NCI-H2081 (cell line): ENCODE results near the gene SCAMP2.

Source experiments
- DNase-seq, 2 experiments: peaks; one replicate each; lab custom pipeline; 2025; lab: John Stamatoyannopoulos, UW

The SCAMP2 gene

DNA sequence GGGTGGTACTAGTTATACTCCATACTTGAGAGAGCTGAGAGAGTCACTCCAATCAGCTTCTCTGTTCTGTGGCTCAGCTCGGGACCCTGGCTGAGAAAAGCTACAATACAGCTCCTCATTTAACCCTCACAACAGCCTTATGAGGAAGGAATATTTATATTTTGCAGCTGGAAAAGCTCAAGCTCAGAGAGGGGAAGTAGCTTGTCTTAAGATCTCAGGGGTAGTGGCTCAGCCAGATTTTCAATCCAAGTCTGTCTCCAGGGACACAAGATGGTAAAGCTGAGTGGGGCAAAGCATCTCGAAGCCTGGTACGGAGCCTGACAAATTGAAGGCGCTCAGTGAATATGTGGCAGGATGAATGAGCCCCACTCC, 14.8 kb downstream of the SCAMP2 start:
- DNase-seq: no peak

- DNase-seq: no peak
Observed at GRCh38 chr15:74857671-74858368, 15.3 kb downstream of the SCAMP2 start.

DNA sequence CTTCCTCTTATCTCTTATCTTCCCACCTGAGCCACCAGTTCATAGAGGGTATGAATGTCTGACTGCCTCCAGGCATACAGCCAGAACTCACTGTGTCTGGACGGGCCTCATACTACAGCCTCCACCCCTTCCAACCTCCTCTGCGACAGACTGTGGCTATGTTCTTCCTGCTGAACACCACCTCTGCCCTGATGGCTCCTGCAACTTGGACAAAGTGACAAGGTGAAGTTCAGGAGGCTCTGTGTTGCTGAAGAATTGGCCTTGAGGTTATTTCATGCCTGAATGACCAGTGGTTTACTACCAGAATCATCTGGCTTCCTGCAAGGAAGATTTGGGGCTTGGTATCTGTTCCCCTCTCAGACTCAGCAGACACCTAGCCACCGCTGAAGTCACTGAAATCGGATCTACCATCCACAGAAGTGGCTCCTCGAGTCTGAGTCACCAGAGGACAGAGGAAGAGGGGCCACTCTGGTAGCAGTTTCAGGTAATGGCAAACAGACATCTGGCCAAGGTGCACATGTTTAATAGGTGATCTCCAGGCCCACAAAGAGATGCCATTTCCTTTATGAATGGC, 16.0 kb downstream of the SCAMP2 start:
- no peak for DNase-seq

DNA sequence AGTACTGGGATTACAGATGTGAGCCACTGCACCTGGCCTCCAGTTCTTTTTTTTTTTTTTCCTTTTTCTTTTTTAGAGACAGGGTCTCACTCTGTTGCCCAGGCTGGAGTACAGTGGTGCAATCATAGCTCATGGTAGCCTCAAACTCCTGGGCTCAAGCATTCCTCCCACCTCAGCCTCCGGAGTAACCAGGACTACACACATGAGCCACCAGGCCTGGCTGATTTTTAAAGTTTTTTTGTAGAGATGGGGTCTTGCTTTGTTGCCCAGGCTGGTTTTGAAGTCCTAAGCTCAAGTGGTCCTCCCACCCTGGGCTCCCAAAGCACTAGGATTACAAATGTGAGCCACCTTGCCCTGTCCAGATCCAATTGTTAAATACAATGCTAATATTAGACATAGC, 16.6 kb downstream of the SCAMP2 start:
- DNase-seq: no peak

DNA sequence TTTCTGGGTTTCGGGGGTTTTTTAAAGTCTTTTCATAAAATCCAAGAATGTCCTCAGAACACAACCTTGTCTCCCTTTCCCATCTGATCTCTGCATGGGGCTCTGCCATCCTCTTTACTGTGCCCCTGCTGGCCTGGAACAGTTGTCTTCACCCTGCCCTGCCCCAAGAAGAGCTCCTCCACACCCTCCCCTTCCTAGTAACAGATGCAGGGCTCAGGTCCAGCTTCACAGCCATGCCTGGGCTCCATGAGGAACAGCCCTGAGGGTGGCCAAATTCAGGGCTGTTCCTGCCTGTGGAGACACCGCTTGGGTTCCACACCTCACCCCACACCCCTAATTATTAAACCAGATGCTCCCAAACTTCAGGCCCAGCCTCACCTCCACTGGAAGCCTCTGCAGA, 17.3 kb downstream of the SCAMP2 start:
- no peak for DNase-seq

GRCh38 chr15:74854453-74855022, 18.6 kb downstream of the SCAMP2 start:
- no peak for DNase-seq

DNA sequence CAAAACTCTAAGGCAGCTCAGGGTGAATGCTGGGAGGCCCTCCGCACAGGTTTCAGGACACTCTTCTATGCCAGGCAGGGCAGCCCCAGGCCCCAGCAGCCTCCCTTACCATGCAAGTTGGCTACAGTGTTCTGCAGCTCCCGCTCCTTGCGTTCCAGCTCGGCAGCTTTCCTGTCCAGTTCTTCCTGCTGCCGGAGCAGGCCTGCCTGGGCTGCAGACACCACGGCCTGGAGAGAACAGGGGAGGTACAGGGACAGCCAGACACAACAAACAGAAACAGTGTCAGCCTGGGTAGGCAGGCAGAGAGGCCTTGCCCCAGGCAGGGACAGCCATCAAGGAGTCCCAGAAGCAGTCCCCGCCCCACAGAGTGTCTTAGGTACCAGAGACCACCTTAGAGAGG, 21.2 kb downstream of the SCAMP2 start:
- DNase-seq: no peak

DNA sequence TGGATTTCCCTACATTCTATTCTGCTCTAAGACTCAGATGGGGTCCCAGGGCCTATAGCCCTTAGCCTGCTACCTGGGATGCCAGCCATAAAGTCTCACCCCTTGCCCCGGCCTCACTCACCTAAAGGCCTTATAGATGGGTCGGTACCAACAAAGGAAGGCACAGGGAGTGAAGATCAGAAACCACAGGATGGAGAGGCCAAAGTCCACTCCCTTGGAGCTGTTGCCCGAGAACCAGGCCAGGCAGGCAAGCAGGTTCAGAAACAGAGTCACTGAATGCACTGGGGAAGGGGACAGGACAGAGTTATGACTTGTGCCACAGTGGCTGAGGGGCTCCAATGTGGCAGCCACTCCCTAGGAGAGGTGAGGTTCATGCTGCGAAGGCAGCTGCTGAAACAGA, 22.8 kb downstream of the SCAMP2 start:
- DNase-seq: no peak

- no peak for DNase-seq
Observed at GRCh38 chr15:74847432-74847831, 25.7 kb downstream of the SCAMP2 start.

- no peak for DNase-seq
Observed at GRCh38 chr15:74845581-74845980, 27.6 kb downstream of the SCAMP2 start.

- DNase-seq: no peak
Observed at GRCh38 chr15:74845208-74845568, 28.0 kb downstream of the SCAMP2 start.

GRCh38 chr15:74844319-74845207, 28.6 kb downstream of the SCAMP2 start:
- no peak for DNase-seq

- DNase-seq: no peak
Observed at GRCh38 chr15:74843891-74844299, 29.3 kb downstream of the SCAMP2 start.

DNA sequence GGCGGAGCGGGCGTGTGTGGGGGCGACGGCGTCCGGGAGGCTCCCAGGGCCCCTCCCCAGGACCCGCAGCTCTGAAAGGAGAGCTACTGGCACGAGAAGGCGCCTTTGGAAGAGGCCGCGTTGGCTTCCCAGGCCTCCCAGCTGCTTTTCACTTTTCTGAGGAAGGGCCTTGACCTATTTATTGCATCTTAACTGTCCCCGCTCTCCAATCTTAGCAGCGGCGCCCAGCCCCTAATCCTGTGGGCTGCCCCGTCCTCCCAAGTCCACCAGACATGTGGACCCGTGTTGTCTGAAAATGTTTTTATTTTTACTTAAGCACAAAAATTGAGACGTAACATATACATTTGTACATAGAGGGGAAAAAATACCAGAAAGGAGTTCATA, 29.7 kb downstream of the SCAMP2 start:
- no peak for DNase-seq

- peak; percentile 85 to 94 for DNase-seq
Observed at GRCh38 chr15:74842581-74843444, 30.4 kb downstream of the SCAMP2 start, which contains the start of gene ULK3. TSS of gene ULK3 (minus strand) at chr15:74843156. CDS start at chr15:74843105, 51 bp downstream.

DNA sequence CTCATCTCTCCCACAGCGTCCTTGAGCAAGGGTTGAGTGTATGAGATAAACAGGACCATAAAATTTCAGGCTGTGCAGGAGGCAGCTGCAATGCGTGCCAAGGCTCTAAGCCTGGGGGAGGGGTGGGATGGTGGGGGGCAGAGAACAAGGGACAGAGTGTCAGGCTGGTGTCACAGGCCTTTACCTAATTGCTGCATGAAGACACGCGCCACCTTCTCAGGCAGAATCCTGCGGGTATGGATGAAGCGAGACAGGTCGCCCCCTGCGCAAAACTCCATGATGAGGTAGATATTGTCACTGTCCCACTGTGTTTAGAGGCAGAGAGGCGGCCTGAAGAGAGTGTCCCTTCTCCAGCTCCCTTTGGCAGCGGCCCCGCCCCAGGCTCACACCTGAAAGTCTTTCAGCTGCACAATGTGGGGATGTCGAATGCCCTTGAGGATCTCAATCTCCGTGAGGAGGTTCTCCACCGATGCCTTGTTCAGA, 31.2 kb downstream of the SCAMP2 start:
- DNase-seq: no peak

GRCh38 chr15:74840851-74841775, 32.1 kb downstream of the SCAMP2 start:
- no peak for DNase-seq

- no peak for DNase-seq
Observed at GRCh38 chr15:74839526-74840395, 33.4 kb downstream of the SCAMP2 start.

- no peak for DNase-seq
Observed at GRCh38 chr15:74838746-74839525, 34.2 kb downstream of the SCAMP2 start.
